ENCODE data around the gene NID2. TPM values are rescaled to one million over a fixed set of nuclear protein-coding genes. Genes with fewer than 3 reads are reported as not detected.

The NID2 gene
- total and polyA plus RNA-seq, 3 experiments from 2014 or later: 0.30 TPM; not detected in 2

DNA sequence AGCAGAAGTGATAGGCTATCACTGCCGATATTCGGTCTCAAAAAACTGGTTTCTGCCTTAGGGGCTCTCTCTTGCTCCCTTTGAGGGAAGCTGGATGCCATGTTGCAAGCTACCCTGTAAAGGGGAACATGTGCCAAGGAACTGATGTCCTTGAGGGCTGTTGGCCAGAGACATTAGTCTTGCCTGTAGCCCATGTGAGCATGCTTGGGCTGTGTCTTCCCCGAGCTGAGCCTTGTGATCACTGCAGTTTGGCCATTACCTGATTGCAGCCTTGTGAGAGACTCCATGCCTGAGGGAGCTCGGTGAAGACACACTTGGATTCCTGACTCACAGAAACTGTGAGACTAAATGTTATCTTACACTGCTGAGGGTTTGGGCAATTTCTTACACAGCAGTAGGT, 60.7 kb downstream of the NID2 start:
- POLR2A ChIA-PET: no interaction called here
- peaks cover 17 to 80% (median 27%) of the 10 kb centered on the region in 3 donors for H3K36me3 Mint-ChIP-seq
- no peak overlapping the region for H3K4me3 Mint-ChIP-seq
- H3K27ac Mint-ChIP-seq: peak overlapping the region in 2 of 8 donors; percentile 40 to 47
- Histone ChIP-seq H3K4me3 (ENCODE audit: low read length) (no peak overlapping the region), H3K36me3 (ENCODE audit: insufficient read depth, low read length) (peaks cover 63% of the 10 kb centered on the region), H3K4me1 (ENCODE audit: insufficient read depth, low read length) (no peaks in the 10 kb centered on the region), H3K9me3 (ENCODE audit: low read length) (no peaks in the 10 kb centered on the region), H3K27me3 (ENCODE audit: insufficient read depth, low read length, poor library complexity, severe bottlenecking) (no peaks in the 10 kb centered on the region), H3K27ac (ENCODE audit: low read depth, low read length) (no peak overlapping the region)
- no peaks in the 10 kb centered on the region for H3K9me3 Mint-ChIP-seq
- CTCF ChIA-PET: interaction anchor here (1.0 kb wide), 1 partner anchor 148 kb away, joined by 3 read pairs; the partner anchor contains the start of gene GNG2
- no peak for DNase-seq
- peaks cover 0 to 4% (median 0%) of the 10 kb centered on the region in 3 donors for H3K4me1 Mint-ChIP-seq
- H3K27me3 Mint-ChIP-seq: no peaks in the 10 kb centered on the region

DNA sequence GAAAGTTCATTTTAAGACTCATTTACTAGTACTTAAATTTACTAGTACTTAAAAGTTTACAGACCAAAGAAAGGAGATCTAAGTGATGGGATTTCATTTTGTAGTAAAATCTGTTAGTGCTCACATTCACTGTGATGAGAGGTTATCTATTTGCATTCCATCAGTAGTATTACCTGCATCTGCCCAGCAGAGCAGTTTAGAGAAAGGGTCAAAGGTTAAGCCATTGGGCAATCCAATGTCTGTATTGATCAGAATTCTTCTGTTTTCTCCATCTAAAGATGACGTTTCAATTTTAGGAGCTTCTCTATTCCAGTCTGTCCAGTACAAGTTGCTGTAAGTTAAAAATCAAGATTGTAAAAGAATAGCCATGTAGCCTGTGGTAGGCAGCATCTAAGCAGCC, 61.2 kb downstream of the NID2 start:
- Histone ChIP-seq H3K36me3 (ENCODE audit: insufficient read depth, low read length) (peaks cover 66% of the 10 kb centered on the region), H3K27ac (ENCODE audit: low read depth, low read length) (no peak overlapping the region), H3K4me3 (ENCODE audit: low read length) (no peak overlapping the region), H3K27me3 (ENCODE audit: insufficient read depth, low read length, poor library complexity, severe bottlenecking) (no peaks in the 10 kb centered on the region), H3K4me1 (ENCODE audit: insufficient read depth, low read length) (no peaks in the 10 kb centered on the region), H3K9me3 (ENCODE audit: low read length) (no peaks in the 10 kb centered on the region)
- peak overlapping the region in 4 of 8 donors; percentile 2 to 55 (median 42) for H3K27ac Mint-ChIP-seq
- H3K4me3 Mint-ChIP-seq: no peak overlapping the region
- ChIA-PET CTCF (interaction anchor here (1.0 to 1.7 kb wide), 2 partner anchors 29 to 147 kb away, joined by 3 read pairs; partner anchors contain the start of gene GNG2), POLR2A (no interaction called here)
- peaks cover 17 to 85% (median 27%) of the 10 kb centered on the region in 3 donors for H3K36me3 Mint-ChIP-seq
- no peaks in the 10 kb centered on the region for H3K27me3 Mint-ChIP-seq
- H3K9me3 Mint-ChIP-seq: no peaks in the 10 kb centered on the region
- peaks cover 0 to 4% (median under 1%) of the 10 kb centered on the region in 3 donors for H3K4me1 Mint-ChIP-seq
- no peak for DNase-seq

DNA sequence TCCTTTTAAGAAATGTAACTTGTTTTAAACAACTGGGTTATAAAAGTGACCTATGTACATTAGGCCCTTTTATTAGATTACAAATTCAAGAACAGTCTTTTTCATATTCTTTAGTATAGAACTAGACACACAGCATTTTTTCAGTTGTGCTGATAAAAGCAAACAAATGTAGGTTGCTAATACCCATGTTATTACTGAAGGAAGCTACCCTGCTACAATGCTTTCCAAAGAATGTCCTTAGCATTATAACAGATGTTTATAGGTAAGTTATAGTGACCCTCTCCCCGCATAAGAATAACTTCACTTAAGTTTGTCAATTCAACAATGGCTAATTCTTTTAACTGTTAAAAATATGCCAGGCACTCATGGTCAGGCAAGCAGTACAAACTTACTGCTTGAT, 61.6 kb downstream of the NID2 start:
- no peak overlapping the region for H3K4me3 ChIP-seq (ENCODE audit: low read length)
- no peak overlapping the region for H3K27ac ChIP-seq (ENCODE audit: low read depth, low read length)
- peaks cover 71% of the 10 kb centered on the region for H3K36me3 ChIP-seq (ENCODE audit: insufficient read depth, low read length)
- POLR2A ChIA-PET: no interaction called here
- no peaks in the 10 kb centered on the region for H3K27me3 Mint-ChIP-seq
- peaks cover 0 to 4% (median 2%) of the 10 kb centered on the region in 3 donors for H3K4me1 Mint-ChIP-seq
- no peaks in the 10 kb centered on the region for H3K9me3 Mint-ChIP-seq
- DNase-seq: no peak
- no peaks in the 10 kb centered on the region for H3K27me3 ChIP-seq (ENCODE audit: insufficient read depth, low read length, poor library complexity, severe bottlenecking)
- H3K27ac Mint-ChIP-seq: peak overlapping the region in 4 of 8 donors; percentile 2 to 55 (median 42)
- H3K9me3 ChIP-seq (ENCODE audit: low read length): no peaks in the 10 kb centered on the region
- CTCF ChIA-PET: interaction anchor here (1.0 to 1.7 kb wide), 2 partner anchors 29 to 147 kb away, joined by 3 read pairs; partner anchors contain the start of gene GNG2
- H3K4me1 ChIP-seq (ENCODE audit: insufficient read depth, low read length): no peaks in the 10 kb centered on the region
- H3K4me3 Mint-ChIP-seq: no peak overlapping the region
- H3K36me3 Mint-ChIP-seq: peaks cover 17 to 89% (median 28%) of the 10 kb centered on the region in 3 donors

DNA sequence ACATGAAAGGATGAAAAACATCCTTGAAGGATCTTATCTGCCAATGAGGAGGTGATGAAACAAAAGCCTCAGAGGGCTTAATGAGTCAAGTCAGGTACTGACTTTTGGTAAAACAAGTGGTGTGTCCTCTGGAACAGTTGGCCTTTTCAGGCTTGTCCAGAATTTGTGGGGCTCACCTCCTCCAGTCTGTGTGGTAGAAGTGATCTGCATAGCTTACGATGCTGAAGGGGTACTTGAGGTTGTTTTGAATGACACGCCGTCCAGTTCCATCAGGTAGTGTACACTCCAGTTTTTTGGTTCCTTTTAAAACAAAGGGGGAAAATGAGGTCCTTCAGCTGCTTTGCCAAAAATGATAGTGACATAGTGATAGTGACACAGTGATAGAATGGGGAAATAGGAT, 62.5 kb downstream of the NID2 start:
- no peaks in the 10 kb centered on the region for H3K9me3 Mint-ChIP-seq
- no peak overlapping the region for H3K27ac ChIP-seq (ENCODE audit: low read depth, low read length)
- H3K27me3 ChIP-seq (ENCODE audit: insufficient read depth, low read length, poor library complexity, severe bottlenecking): no peaks in the 10 kb centered on the region
- ChIA-PET POLR2A (no interaction called here), CTCF (interaction anchor here (0.9 to 1.7 kb wide), 2 partner anchors 10 to 28 kb away, joined by 3 read pairs; no protein-coding TSS in a partner anchor)
- H3K4me3 Mint-ChIP-seq: no peak overlapping the region
- H3K36me3 Mint-ChIP-seq: peaks cover 14 to 93% (median 30%) of the 10 kb centered on the region in 3 donors
- no peaks in the 10 kb centered on the region for H3K27me3 Mint-ChIP-seq
- no peaks in the 10 kb centered on the region for H3K4me1 ChIP-seq (ENCODE audit: insufficient read depth, low read length)
- no peak overlapping the region for H3K4me3 ChIP-seq (ENCODE audit: low read length)
- H3K36me3 ChIP-seq (ENCODE audit: insufficient read depth, low read length): peaks cover 77% of the 10 kb centered on the region
- peaks cover 0 to 4% (median 2%) of the 10 kb centered on the region in 3 donors for H3K4me1 Mint-ChIP-seq
- H3K9me3 ChIP-seq (ENCODE audit: low read length): no peaks in the 10 kb centered on the region
- H3K27ac Mint-ChIP-seq: peak overlapping the region in 3 of 8 donors; percentile 21 to 78 (median 44)
- DNase-seq: no peak

DNA sequence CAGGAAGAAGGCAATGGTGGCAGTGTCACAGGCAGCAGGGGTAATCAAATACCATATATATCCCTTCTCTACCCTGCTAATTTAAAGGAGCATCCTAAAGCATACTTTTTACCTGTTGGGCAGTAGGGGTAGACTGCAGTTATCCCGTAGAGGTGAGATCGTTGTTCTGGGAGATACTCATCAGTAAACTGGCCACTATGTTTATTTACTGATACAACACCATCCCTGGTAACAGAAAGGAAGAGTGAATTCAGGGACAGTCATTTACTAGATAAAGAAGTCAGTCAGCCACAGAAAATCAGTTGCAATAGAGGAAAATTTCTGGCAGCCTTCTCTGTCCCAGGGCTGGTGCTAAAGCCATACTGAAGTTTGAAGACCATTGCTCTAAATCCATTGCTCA, 63.2 kb downstream of the NID2 start:
- H3K27ac Mint-ChIP-seq: peak overlapping the region in 2 of 8 donors; percentile 35 to 66
- ChIA-PET POLR2A (no interaction called here), CTCF (interaction anchor here (0.9 kb wide), 1 partner anchor 10 kb away, joined by 3 read pairs; no protein-coding TSS in a partner anchor)
- H3K4me1 Mint-ChIP-seq: peaks cover 0 to 4% (median 2%) of the 10 kb centered on the region in 3 donors
- Histone ChIP-seq H3K4me1 (ENCODE audit: insufficient read depth, low read length) (no peaks in the 10 kb centered on the region), H3K36me3 (ENCODE audit: insufficient read depth, low read length) (peaks cover 79% of the 10 kb centered on the region), H3K4me3 (ENCODE audit: low read length) (no peak overlapping the region), H3K27me3 (ENCODE audit: insufficient read depth, low read length, poor library complexity, severe bottlenecking) (no peaks in the 10 kb centered on the region), H3K9me3 (ENCODE audit: low read length) (no peaks in the 10 kb centered on the region), H3K27ac (ENCODE audit: low read depth, low read length) (no peak overlapping the region)
- no peaks in the 10 kb centered on the region for H3K9me3 Mint-ChIP-seq
- no peak for DNase-seq
- H3K36me3 Mint-ChIP-seq: peaks cover 14 to 92% (median 30%) of the 10 kb centered on the region in 3 donors
- H3K27me3 Mint-ChIP-seq: no peaks in the 10 kb centered on the region
- H3K4me3 Mint-ChIP-seq: no peak overlapping the region

DNA sequence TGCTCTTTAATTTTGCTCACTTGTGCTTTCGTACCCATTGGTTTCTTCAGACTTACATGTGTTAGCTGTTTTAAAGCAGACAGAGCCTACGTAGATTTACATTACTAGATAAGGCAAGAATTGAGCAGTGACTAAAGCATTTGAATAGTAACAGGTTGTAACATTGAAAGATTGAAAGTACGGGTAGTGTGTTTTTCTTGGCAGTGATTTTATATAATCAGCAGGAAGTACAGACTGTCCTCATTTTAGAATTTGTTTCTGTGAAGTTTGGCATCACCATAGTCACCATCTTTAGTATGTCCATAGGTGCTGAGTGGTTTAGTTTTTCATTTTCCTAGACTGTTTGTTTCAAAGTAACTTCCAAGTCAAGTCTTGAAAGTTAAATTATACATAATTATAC, 65.5 kb downstream of the NID2 start:
- Histone ChIP-seq H3K36me3 (ENCODE audit: insufficient read depth, low read length) (peaks cover 80% of the 10 kb centered on the region), H3K27me3 (ENCODE audit: insufficient read depth, low read length, poor library complexity, severe bottlenecking) (no peaks in the 10 kb centered on the region), H3K4me3 (ENCODE audit: low read length) (no peak overlapping the region), H3K27ac (ENCODE audit: low read depth, low read length) (no peak overlapping the region), H3K9me3 (ENCODE audit: low read length) (no peaks in the 10 kb centered on the region), H3K4me1 (ENCODE audit: insufficient read depth, low read length) (no peaks in the 10 kb centered on the region)
- no peak overlapping the region for H3K4me3 Mint-ChIP-seq
- peaks cover 14 to 92% (median 31%) of the 10 kb centered on the region in 3 donors for H3K36me3 Mint-ChIP-seq
- peaks cover 8 to 9% (median 8%) of the 10 kb centered on the region in 3 donors for H3K4me1 Mint-ChIP-seq
- H3K27ac Mint-ChIP-seq: no peak overlapping the region
- no peaks in the 10 kb centered on the region for H3K9me3 Mint-ChIP-seq
- no peak for DNase-seq
- no peaks in the 10 kb centered on the region for H3K27me3 Mint-ChIP-seq
- POLR2A ChIA-PET: no interaction called here
- CTCF ChIA-PET: interaction anchor here (0.6 kb wide), 1 partner anchor 25 kb away, joined by 3 read pairs; no protein-coding TSS in a partner anchor

DNA sequence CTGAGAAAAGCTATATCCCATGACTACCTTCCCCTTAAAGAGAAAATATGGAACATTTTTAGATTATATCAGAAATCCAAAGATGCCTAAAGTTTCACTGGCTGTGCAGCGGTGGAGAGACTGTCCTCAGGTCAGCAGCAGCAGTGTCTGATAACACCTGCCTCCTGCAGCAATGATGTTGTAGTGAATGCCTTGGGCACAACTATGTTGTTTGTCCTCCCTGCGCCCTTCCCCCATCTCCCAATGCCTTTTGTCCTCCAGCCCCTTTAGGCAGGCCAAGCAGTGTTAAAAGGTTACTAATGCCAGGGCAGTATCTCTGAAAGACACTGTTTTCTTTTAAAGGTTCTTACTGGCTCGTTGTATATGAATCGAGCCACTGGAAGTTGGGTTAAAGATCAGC, 66.3 kb downstream of the NID2 start:
- Histone ChIP-seq H3K36me3 (ENCODE audit: insufficient read depth, low read length) (peaks cover 76% of the 10 kb centered on the region), H3K4me3 (ENCODE audit: low read length) (no peak overlapping the region), H3K9me3 (ENCODE audit: low read length) (no peaks in the 10 kb centered on the region), H3K4me1 (ENCODE audit: insufficient read depth, low read length) (no peaks in the 10 kb centered on the region), H3K27ac (ENCODE audit: low read depth, low read length) (no peak overlapping the region), H3K27me3 (ENCODE audit: insufficient read depth, low read length, poor library complexity, severe bottlenecking) (no peaks in the 10 kb centered on the region)
- H3K27me3 Mint-ChIP-seq: no peaks in the 10 kb centered on the region
- peaks cover 8 to 9% (median 8%) of the 10 kb centered on the region in 3 donors for H3K4me1 Mint-ChIP-seq
- DNase-seq: no peak
- H3K36me3 Mint-ChIP-seq: peaks cover 13 to 90% (median 30%) of the 10 kb centered on the region in 3 donors
- no peak overlapping the region for H3K4me3 Mint-ChIP-seq
- H3K27ac Mint-ChIP-seq: no peak overlapping the region
- ChIA-PET POLR2A (no interaction called here), CTCF (interaction anchor here (0.6 kb wide), 1 partner anchor 287 kb away, joined by 3 read pairs; no protein-coding TSS in a partner anchor)
- no peaks in the 10 kb centered on the region for H3K9me3 Mint-ChIP-seq

DNA sequence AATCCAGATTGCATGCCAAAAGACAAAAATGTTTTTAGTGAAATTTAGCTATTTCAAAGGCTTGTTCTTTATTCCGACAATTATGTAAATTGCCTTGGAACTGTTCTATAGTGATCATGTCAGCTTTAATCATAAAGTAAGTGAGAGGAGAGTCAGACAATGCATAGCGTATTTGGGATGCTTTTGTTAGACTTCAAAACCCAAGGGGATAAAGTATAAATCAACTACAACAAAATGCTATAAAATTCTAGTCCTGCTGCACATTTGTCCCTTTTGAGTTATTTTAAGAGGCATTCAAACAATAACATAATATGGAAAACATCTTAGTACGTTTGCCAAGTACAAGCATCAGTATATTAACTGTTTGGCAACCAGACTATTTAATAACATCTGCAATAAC, 68.2 kb downstream of the NID2 start:
- no peak overlapping the region for H3K27ac Mint-ChIP-seq
- CTCF ChIA-PET: no interaction called here

More for the DNA sequence above, 68.2 kb downstream of the NID2 start:
- POLR2A ChIA-PET: no interaction called here
- DNase-seq: no peak
- H3K36me3 ChIP-seq (ENCODE audit: insufficient read depth, low read length): peaks cover 68% of the 10 kb centered on the region
- H3K4me1 Mint-ChIP-seq: peaks cover 19 to 25% (median 25%) of the 10 kb centered on the region in 3 donors
- H3K4me1 ChIP-seq (ENCODE audit: insufficient read depth, low read length): peaks cover 4% of the 10 kb centered on the region
- H3K4me3 ChIP-seq (ENCODE audit: low read length): no peak overlapping the region
- H3K27me3 Mint-ChIP-seq: no peaks in the 10 kb centered on the region
- H3K36me3 Mint-ChIP-seq: peaks cover 8 to 89% (median 27%) of the 10 kb centered on the region in 3 donors
- H3K27me3 ChIP-seq (ENCODE audit: insufficient read depth, low read length, poor library complexity, severe bottlenecking): no peaks in the 10 kb centered on the region
- H3K4me3 Mint-ChIP-seq: no peak overlapping the region
- H3K9me3 Mint-ChIP-seq: no peaks in the 10 kb centered on the region
- H3K27ac ChIP-seq (ENCODE audit: low read depth, low read length): no peak overlapping the region
- no peaks in the 10 kb centered on the region for H3K9me3 ChIP-seq (ENCODE audit: low read length)

All from CD8-positive, alpha-beta memory T cell (primary cell).